Measurements from ENCODE around the gene TSR3. TPM values are rescaled to one million over a fixed set of nuclear protein-coding genes. Genes with fewer than 3 reads are reported as not detected.
"Not testable (repeated sequence)": the region's sequence is repeated elsewhere in the genome, so short reads cannot be mapped to it uniquely, and the experiment has no call there.

The TSR3 gene
- total RNA-seq, 1 donor from 2014 or later, result 24.6 TPM

GRCh38 chr16:1337486-1337885 is 14.2 kb downstream of the TSR3 start:
- DNase-seq, result no peak

- DNase-seq, result no peak
Observed at GRCh38 chr16:1336619-1337018, 15.1 kb downstream of the TSR3 start.

GRCh38 chr16:1335996-1336395 is 15.7 kb downstream of the TSR3 start:
- no peak for DNase-seq

GRCh38 chr16:1335211-1335971 is 16.3 kb downstream of the TSR3 start:
- no peak for DNase-seq

- DNase-seq, result no peak
Observed at GRCh38 chr16:1334739-1335138, 16.9 kb downstream of the TSR3 start.

- DNase-seq, result no peak
Observed at GRCh38 chr16:1333854-1334700, 17.6 kb downstream of the TSR3 start.

GRCh38 chr16:1333149-1333812 is 18.4 kb downstream of the TSR3 start, which contains the start of gene BAIAP3:
Gene BAIAP3, plus strand, starts transcription at chr16:1333645. Its CDS starts 4,905 bp downstream, at chr16:1338550.
- no peak for DNase-seq

- no peak for DNase-seq
Observed at GRCh38 chr16:1332618-1333148, 19.0 kb downstream of the TSR3 start.

GRCh38 chr16:1331712-1332617 is 19.7 kb downstream of the TSR3 start:
- no peak for DNase-seq

GRCh38 chr16:1330931-1331711 is 20.6 kb downstream of the TSR3 start:
- no peak for DNase-seq

GRCh38 chr16:1330260-1330914 is 21.3 kb downstream of the TSR3 start:
- DNase-seq, result no peak

GRCh38 chr16:1328961-1329360 is 22.7 kb downstream of the TSR3 start:
- not testable (repeated sequence) for DNase-seq

GRCh38 chr16:1328136-1328535 is 23.5 kb downstream of the TSR3 start:
- DNase-seq, result not testable (repeated sequence)

- DNase-seq, result no peak
Observed at GRCh38 chr16:1327619-1327947, 24.1 kb downstream of the TSR3 start.

GRCh38 chr16:1326946-1327618 is 24.6 kb downstream of the TSR3 start:
- DNase-seq, result no peak

- DNase-seq, result no peak
Observed at GRCh38 chr16:1326391-1326790, 25.3 kb downstream of the TSR3 start.

GRCh38 chr16:1325673-1326371 is 25.9 kb downstream of the TSR3 start:
- DNase-seq, result no peak

- DNase-seq, result no peak
Observed at GRCh38 chr16:1325261-1325660, 26.4 kb downstream of the TSR3 start.

- DNase-seq, result no peak
Observed at GRCh38 chr16:1324286-1324826, 27.3 kb downstream of the TSR3 start.

Measured in skin of body (tissue), 2 donors.